ENCODE data around the gene RCAN1.
A peak's percentile ranks its signal among the peaks of the same experiment; 100 is the strongest.

Gene RCAN1

DNA sequence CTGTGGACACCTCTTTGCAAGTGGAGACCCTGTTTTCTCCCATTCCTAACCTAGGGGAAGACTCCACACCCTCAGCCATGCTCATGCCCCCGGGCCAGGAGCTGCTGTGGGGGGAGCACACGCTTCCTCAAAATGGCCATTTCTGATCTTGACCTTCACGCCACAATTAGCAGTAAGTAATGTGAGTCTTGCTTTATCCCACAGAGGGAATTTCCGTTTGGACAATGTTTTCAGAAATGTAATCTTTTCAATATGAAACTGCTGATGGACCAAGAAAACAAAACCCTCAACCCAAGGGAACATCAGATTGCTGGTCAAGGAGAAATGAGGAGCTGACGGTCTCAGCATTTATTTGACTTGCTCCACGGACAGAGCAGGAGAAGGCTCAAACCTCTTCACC, 94.6 kb downstream of the RCAN1 start:
- no peak for TF ChIP-seq ZFX (IDR thresholded peaks at IDR 0.05; ENCODE audit: borderline replicate concordance)
- TF ChIP-seq, protein P1, sequence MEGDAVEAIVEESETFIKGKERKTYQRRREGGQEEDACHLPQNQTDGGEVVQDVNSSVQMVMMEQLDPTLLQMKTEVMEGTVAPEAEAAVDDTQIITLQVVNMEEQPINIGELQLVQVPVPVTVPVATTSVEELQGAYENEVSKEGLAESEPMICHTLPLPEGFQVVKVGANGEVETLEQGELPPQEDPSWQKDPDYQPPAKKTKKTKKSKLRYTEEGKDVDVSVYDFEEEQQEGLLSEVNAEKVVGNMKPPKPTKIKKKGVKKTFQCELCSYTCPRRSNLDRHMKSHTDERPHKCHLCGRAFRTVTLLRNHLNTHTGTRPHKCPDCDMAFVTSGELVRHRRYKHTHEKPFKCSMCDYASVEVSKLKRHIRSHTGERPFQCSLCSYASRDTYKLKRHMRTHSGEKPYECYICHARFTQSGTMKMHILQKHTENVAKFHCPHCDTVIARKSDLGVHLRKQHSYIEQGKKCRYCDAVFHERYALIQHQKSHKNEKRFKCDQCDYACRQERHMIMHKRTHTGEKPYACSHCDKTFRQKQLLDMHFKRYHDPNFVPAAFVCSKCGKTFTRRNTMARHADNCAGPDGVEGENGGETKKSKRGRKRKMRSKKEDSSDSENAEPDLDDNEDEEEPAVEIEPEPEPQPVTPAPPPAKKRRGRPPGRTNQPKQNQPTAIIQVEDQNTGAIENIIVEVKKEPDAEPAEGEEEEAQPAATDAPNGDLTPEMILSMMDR (IDR thresholded peaks at IDR 0.05): no peak
- H3K27ac ChIP-seq: no peak overlapping the region

DNA sequence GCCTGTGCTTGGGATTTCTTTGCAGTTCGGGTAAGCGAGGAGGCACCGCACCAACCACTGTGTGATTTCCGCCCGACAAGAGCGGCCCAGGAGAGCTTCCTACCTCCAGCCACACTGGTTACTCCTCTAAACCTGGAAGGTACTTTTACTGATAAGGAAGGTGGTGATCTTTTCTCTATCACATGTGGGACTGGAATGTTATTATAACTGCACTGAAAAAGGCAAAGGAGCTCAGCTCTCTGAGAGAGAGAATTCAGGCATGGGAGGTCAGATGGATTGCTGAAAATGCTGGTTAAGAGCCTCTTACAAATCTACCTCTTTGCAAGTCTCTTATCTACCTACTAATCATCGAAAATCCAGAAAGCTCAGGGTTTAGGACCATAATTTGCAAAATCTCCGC, 95.2 kb downstream of the RCAN1 start:
- H3K27ac ChIP-seq: no peak overlapping the region
- TF ChIP-seq ZFX (IDR thresholded peaks at IDR 0.05; ENCODE audit: borderline replicate concordance): no peak

DNA sequence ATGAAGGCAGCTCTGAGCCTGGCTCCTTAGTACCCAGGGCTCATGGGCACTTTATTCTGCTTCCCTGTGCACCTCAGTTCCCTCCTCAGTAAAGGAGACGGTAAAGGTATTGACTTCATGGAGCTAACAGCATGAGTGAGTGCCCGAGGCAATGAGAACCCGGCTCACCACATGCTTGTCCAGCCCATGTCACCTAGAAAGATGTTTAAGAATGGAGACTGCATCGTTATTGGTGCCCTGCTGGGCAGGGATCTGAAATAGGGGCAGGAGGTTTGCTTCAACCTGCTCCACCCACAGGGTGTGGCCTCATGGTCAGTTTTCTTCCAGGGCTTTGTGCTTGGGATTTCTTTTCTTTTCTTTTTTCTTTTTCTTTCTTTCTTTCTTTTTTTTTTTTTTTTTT, 95.9 kb downstream of the RCAN1 start:
- H3K27ac ChIP-seq: no peak overlapping the region

DNA sequence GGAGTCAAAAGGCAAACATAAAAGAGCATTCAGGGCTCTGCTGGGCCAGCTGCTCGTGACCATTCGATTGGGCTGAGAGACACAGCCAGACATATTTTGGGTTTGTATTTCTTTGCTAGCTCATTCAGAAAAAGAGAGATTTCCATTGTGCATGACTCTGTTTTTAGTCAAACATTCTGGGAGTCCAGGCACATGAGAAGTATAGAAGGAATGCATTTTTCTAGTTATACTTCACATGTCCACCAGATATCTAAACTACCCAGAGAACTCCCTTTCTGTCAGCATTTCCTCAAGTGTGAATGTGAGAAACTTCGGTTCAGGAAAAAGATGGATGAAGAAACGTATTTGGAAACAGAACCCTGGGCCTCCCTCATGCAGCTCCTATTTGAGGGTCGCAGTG, 96.6 kb downstream of the RCAN1 start:
- H3K27ac ChIP-seq: no peak overlapping the region
- TF ChIP-seq, protein P1 (IDR thresholded peaks at IDR 0.05): no peak
- no peak for TF ChIP-seq ZFX (IDR thresholded peaks at IDR 0.05; ENCODE audit: borderline replicate concordance)

More for the DNA sequence above, 95.9 kb downstream of the RCAN1 start:
- TF ChIP-seq, protein P1 (IDR thresholded peaks at IDR 0.05): no peak
- TF ChIP-seq ZFX (IDR thresholded peaks at IDR 0.05; ENCODE audit: borderline replicate concordance): no peak

DNA sequence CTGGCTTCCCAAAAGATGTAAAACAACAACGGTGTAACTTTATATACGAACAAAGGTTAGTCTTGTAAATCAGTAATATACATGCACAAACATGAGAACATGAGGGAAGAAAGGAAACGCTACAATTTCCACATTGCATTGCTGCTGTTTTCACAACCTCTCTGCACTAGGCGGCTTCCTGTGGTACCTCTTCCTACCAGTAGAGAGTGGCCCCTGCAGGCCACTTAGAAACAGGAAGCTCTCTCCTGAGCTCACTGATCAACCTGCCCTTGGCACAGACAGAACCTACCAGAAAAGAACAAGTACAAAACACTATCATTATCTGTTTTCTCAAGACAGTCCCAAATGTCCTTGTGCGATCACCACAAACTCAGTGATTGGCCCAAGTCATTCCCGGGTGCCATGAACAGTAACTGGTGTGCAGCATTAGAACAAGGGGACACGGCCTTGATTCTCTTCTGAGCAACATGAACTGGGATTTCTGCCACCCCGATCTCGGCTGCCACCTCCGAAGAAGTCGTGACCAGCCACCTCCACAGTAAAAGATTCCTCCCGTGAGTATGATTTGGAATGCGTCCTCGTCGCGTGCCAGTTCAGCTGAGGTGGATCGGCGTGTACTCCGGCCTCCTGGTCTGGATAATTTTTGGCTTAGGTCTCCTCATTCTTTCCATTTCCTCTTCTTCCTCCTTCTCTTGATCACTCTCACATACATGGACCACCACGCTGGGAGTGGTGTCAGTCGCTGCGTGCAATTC, 97.2 kb downstream of the RCAN1 start:
- no peak overlapping the region for H3K27ac ChIP-seq
- TF ChIP-seq, protein P1 (IDR thresholded peaks at IDR 0.05): peak; percentile 15; the same call in 1 of the 2 replicates
- TF ChIP-seq ZFX (IDR thresholded peaks at IDR 0.05; ENCODE audit: borderline replicate concordance): no peak

DNA sequence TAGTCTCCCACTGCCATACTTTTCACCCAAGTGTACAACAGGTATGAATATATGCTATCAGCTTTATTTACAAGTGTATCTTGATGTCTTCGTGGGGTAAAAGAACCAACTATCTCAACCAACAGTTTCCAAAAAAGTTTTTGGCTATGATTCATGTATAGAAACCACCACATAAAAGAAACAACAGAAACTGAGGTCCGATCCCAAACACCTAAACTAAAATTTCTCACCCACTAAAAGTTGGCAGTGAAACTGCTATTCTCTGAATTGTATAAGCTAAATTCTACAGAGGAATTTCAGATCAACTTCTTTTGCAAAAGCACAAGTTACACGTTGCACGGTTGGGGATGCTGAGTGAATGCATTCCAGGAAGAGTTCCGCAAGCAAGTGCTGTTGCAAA, 97.9 kb downstream of the RCAN1 start:
- TF ChIP-seq ZFX (IDR thresholded peaks at IDR 0.05; ENCODE audit: borderline replicate concordance): no peak
- TF ChIP-seq, protein P1 (IDR thresholded peaks at IDR 0.05): no peak
- no peak overlapping the region for H3K27ac ChIP-seq

DNA sequence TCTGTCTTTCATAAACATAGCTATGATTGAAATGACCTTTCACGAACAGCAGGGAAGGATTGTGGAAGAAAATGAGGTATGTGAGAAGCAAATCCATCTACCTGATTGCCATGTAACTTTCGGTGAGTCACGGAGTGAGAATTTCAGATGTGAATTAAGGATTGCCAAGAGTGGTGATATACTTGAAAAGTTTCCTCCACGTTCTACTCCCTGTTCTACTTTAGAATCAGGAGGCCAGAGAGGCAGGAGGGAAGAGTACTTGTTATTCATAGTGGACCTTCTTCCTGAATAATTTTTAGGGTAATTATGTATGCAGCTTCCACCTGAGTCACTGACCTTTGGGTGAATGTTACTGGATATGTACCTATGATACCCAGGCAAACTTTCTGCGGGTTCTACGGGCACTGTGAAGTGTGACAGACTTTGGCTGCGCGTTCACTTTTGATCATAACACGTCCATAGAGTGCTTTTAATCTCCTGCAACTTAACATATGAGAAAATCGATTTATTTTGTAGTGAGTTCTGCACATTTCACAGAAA, 100.3 kb downstream of the RCAN1 start:
- no peak for TF ChIP-seq ZFX (IDR thresholded peaks at IDR 0.05; ENCODE audit: borderline replicate concordance)
- TF ChIP-seq, protein P1 (IDR thresholded peaks at IDR 0.05): no peak
- H3K27ac ChIP-seq: no peak overlapping the region
